Colonic mucosa (tissue), 4 donors: ENCODE data around the gene DPEP2. TPM values are rescaled to one million over a fixed set of nuclear protein-coding genes. Genes with fewer than 3 reads are reported as not detected.
A peak's percentile ranks its signal among the peaks of the same experiment; 100 is the strongest.
"Not testable (repeated sequence)": the region's sequence is repeated elsewhere in the genome, so short reads cannot be mapped to it uniquely, and the experiment has no call there.

ENCODE experiments used
- DNase-seq: peaks from one replicate; pipeline ENCODE4 v3.0.0-alpha.2; 2020
- H3K27ac ChIP-seq: fragments of 200-600 bp; one replicate; pipeline ENCODE4 v1.8.0; 2021
- H3K27me3 ChIP-seq: fragments of 200-600 bp; one replicate; pipeline ENCODE4 v1.8.0; 2021
- H3K36me3 ChIP-seq: fragments of 200-600 bp; one replicate; pipeline ENCODE4 v1.8.0; 2021
- H3K4me1 ChIP-seq: fragments of 200-600 bp; one replicate; pipeline ENCODE4 v1.8.0; 2021; ENCODE audit warnings: mild to moderate bottlenecking
- H3K4me3 ChIP-seq: fragments of 200-600 bp; one replicate; pipeline ENCODE4 v1.8.0; 2021
- H3K9ac ChIP-seq, 2 donors: one replicate each; pipeline ENCODE4 v1.7.0; 2013; ENCODE audit warnings: control low read depth in 2 of 2, low read depth in 2 of 2, low read length in 2 of 2
- H3K9me3 ChIP-seq: fragments of 200-600 bp; one replicate; pipeline ENCODE4 v1.8.0; 2021
- CTCF ChIP-seq: fragments of 200-600 bp; IDR thresholded peaks from one replicate; pipeline ENCODE4 v1.8.0; 2022; ENCODE audit warnings: antibody characterized with exemption, mild to moderate bottlenecking
- intact Hi-C: fragments of 100-400 bp; cut with DNase I; formaldehyde crosslinking; loops from one replicate; pipeline ENCODE4 v1.14.1; 2022
- total RNA-seq, 2 donors: library from RNA; stranded (reverse); fragmentation: NEBNext Ultra II Directional in 1 of 2; extraction: Animal tissue kit (Norgen Biotek cat#: 25700) in 1 of 2; gene quantifications; one replicate each; pipeline ENCODE4 v1.2.1, GENCODE V29; 2021
- donor health status: healthy.
- donor health status: DM: no; HTN: no; CAD: no.
- donor health status: DM: no; HTN: no; CAD: no.

Gene DPEP2
- total RNA-seq, 2 donors from 2014 or later, result 0.88 to 0.96 TPM

- TF ChIP-seq CTCF, result no peak
- H3K27ac ChIP-seq, result no peak overlapping the region
Measured at GRCh38 chr16:68013440-68013839, 14.2 kb upstream of the DPEP2 start.

GRCh38 chr16:68009872-68010271, 10.6 kb upstream of the DPEP2 start:
- H3K9ac ChIP-seq, H3K4me1 ChIP-seq, intact Hi-C loops, H3K27me3 ChIP-seq, H3K9me3 ChIP-seq, H3K4me3 ChIP-seq, H3K36me3 ChIP-seq, DNase-seq, H3K27ac ChIP-seq: not testable (repeated sequence)

More at GRCh38 chr16:68013440-68013839, 14.2 kb upstream of the DPEP2 start:
- H3K9me3 ChIP-seq, result no peaks in the 10 kb centered on the region
- intact Hi-C loops, result no loop called here
- H3K4me3 ChIP-seq, result no peak overlapping the region
- DNase-seq, result no peak
- H3K9ac ChIP-seq, result no peak overlapping the region
- no peaks in the 10 kb centered on the region for H3K36me3 ChIP-seq
- no peaks in the 10 kb centered on the region for H3K4me1 ChIP-seq
- H3K27me3 ChIP-seq, result no peaks in the 10 kb centered on the region

GRCh38 chr16:68009157-68009735, 10.0 kb upstream of the DPEP2 start:
- Histone ChIP-seq H3K9me3 (no peaks in the 10 kb centered on the region), H3K4me1 (no peaks in the 10 kb centered on the region), H3K36me3 (no peaks in the 10 kb centered on the region), H3K27ac (no peak overlapping the region), H3K4me3 (no peak overlapping the region), H3K9ac (no peak overlapping the region), H3K27me3 (no peaks in the 10 kb centered on the region)
- no peak for DNase-seq
- no peak for TF ChIP-seq CTCF
- intact Hi-C loops, result no loop called here

GRCh38 chr16:68005786-68006286, 6.6 kb upstream of the DPEP2 start:
- H3K36me3 ChIP-seq, result no peaks in the 10 kb centered on the region
- no peak overlapping the region for H3K4me3 ChIP-seq
- no peaks in the 10 kb centered on the region for H3K4me1 ChIP-seq
- peak overlapping the region; percentile 55 for H3K27ac ChIP-seq
- no peaks in the 10 kb centered on the region for H3K27me3 ChIP-seq
- no peaks in the 10 kb centered on the region for H3K9me3 ChIP-seq
- TF ChIP-seq CTCF, result no peak
- intact Hi-C loops, result no loop called here
- H3K9ac ChIP-seq, result no peak overlapping the region
- DNase-seq, result no peak

GRCh38 chr16:68005211-68005610, 5.9 kb upstream of the DPEP2 start:
- Histone ChIP-seq H3K9me3 (no peaks in the 10 kb centered on the region), H3K36me3 (no peaks in the 10 kb centered on the region), H3K4me3 (no peak overlapping the region), H3K27me3 (no peaks in the 10 kb centered on the region), H3K27ac (peak overlapping the region; percentile 55), H3K9ac (no peak overlapping the region), H3K4me1 (no peaks in the 10 kb centered on the region)
- intact Hi-C loops, result no loop called here
- no peak for TF ChIP-seq CTCF
- no peak for DNase-seq

GRCh38 chr16:68003031-68003430, 3.7 kb upstream of the DPEP2 start:
- Histone ChIP-seq H3K4me1 (no peaks in the 10 kb centered on the region), H3K9me3 (no peaks in the 10 kb centered on the region), H3K27ac (no peak overlapping the region), H3K9ac (no peak overlapping the region), H3K36me3 (no peaks in the 10 kb centered on the region), H3K27me3 (no peaks in the 10 kb centered on the region), H3K4me3 (no peak overlapping the region)
- intact Hi-C loops, result no loop called here
- DNase-seq, result no peak
- no peak for TF ChIP-seq CTCF
